ENCODE results near the gene NFASC.

Gene NFASC

DNA sequence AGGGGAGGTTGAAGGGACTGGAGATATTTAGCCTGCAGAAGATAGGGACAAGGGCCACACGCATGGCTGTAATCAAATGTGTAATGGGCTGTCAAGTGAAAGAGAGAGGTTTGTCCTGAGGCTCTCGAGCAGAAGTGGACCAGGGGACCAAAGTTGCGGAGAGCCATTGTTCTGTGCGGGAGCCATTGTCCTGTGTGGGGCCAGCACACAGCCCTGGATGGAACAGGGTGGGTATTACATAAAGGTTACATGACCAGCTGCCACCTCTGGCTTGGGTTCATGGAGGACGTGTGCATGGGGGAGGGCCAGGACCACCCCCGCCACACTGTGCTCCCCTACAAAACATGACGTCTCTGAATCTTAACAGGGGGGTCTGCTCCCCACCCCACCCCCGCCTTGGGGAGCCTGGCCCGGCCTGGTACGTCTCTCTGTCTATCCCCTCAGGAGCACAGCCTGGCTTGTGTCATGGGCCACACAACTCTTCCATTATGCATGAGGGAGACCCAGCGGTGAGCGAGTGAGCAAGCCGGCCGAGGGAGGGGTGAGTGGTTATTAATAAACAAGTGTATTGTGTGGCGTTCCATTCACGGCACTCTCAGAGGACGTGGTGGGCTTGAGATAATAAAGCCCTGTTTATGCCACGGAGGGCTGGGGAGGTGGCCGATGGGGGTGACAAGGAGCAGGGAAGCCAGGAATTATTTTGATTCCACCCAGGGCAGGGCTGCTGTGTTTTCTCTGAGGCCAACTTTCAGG is at the start of gene NFASC:
TSS of gene NFASC (plus strand) at position 703 of the 753 bp plus-strand sequence. CDS start 73,454 bp downstream, outside the sequence.
- DNase-seq: no peak

DNA sequence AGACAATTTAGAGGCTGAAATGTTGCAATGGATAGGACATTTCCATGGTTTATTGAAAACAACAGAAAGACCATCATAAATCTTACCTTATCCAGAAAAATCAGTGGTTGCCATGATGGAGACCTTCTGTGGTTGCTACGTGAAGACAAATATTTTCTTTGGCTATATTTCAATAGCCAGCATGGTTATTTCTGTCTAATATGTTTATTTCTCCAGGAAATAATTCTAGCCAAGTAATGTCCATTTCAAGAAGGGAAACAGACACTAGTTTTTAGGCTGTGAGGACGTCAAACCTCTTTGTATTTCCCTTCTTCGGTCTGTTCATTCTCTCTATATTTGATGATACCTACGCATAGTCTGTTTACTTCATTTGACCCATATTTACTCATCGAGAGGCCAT is 49.2 kb upstream of the NFASC start:
- no peak for DNase-seq

DNA sequence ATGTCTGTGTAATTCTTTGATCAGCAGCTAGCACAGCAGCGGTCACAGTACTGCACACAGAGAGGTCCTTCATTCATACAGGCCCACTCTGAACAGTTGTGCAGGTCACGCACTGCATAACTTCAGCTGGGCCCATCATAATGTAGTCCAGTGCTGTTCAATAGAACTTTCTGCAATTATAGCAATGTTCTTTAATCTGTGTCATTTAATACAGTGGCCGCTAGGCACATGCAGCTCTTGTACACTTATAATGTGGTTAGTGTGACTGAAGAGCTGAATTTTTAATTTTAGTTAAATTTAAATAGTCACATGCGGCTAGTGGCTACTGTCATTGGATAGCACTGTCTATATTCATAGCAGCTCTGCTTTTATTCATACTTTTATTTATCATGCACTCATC is 48.7 kb upstream of the NFASC start:
- no peak for DNase-seq

DNA sequence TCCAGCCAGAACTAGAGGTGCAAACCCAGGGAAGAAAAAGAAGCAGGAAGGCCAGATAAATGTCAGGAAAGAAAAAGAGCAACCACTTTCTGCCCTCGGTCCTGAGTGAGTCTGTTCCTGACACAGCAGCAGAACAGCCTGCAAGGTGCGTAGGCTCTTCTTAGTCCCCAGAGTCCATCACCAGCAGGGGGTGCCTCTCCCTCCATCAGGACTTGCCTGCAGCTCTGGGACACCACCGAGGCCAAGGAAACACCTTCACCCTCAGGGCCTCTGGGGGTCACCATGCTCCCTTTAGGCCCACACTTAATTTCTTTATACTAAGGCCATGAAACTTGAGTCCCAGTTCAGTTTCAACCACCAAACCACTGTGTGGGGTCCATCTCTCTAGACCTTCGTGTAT is 43.7 kb upstream of the NFASC start:
- DNase-seq: no peak

DNA sequence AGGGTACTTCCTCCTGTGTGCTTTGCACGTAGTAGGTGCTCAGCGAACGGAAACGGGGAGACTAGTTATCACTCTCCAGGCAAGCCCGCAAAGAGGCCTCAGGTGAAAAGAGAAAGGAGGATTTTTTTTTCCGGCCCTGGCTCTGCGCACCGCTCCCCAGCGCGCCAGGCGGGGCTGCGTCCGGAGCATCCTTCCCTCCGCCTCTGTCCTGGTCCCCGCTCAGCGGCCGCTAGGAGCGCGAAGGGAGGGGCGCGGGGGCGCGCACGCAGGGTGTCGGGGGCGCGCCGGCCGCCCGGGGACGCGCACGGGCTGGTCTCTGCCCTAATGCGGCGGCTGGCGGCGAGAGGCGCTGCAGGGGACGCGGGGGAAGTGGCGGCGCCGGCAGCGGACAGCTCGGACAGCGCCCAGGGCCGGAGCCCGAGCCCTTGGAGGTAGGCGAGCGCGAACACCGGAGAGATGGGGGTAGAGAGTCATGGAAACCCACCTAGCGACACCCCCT is 42.3 kb upstream of the NFASC start:
- no peak for DNase-seq

DNA sequence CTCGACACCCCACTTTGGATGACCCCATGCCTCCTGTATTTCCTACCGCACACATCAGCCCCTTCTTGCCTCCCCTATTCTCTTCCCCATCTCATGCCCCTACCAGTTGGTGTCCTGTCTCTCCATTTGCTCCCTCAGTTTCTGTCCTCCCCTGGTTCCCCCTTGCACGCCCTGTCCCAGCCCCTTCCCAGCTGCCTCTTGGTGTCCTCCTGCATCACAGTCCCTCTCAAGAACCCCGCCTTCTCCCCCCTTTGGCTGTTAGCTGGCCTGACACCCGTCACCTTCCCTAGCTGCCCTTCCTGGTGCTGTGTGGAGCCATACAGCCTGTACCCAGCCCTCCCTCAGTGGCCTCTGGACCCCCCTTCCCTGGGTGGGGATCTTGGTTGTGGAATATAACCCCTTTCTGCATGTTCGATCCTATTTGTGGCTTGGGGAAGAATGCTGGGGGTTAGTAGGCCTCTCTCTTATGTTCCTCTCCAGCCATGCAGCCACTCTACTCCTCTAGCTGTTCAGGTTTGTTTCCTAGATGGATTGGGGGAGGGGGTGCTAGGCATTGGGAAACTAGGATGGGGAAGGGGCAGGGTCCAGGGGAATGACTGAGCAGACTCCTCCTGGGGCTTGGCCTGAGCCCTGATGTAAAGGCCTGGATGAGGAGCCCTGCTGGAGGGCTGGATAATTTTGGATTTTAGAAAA is 41.4 kb upstream of the NFASC start:
- DNase-seq: no peak

DNA sequence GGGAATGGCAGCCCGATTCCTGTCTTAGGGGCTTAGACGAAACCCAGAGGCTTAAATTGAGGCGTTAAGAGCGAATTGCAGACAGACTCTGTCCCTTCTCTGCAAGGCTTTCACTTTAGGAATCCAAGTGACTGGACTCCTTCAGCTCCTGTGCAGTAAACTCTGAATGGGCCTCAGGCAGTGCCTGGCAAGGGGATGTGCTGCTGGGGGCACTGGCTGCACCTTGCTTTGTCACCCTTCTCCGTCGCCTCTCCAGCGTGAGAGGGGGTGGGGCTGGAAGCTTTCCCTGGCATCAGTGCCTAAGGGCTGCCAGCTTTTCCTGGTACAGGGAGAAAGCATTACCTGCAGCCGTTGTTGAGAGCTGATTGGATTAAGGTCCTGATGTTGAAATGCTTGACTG is 39.9 kb upstream of the NFASC start:
- DNase-seq: no peak

DNA sequence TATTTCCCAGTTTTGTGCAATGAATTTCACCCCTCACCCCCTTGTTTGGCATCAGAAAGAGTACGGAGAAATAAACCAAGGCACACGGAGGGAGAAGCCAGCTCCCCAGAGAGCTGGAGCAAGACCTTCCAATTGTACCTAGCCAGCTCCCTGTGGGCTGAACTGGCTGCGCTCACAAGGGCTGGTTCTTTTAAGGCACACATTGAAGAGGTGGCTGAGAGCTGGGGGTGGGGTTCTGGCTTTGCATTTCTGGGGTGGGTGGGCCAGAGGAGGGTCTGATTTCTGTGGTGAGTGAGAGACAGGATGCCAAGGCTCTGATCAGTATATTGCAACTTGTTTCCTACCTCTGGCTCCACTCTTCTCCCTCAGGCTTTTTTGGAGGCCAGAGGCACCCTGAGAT is 39.5 kb upstream of the NFASC start:
- DNase-seq: no peak

DNA sequence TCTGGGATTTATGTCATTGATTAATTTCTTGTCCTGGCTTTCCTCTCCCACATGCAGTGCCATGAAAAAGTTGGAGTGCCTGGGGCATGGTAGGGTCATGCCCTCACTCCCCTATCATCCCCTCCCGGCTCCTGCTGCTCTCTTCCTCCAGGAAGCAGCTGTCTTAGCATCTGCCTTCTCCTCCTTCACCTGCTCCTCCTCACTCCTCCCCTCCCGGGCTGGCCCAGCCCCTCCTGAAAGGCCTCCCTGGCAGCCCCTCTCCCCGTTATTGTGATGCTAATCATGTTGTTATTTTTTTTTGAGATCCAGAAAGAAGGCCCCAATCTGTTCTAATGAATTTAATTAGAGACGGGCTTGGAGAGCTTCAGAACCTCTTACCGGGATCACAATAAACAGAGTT is 36.3 kb upstream of the NFASC start:
- no peak for DNase-seq

DNA sequence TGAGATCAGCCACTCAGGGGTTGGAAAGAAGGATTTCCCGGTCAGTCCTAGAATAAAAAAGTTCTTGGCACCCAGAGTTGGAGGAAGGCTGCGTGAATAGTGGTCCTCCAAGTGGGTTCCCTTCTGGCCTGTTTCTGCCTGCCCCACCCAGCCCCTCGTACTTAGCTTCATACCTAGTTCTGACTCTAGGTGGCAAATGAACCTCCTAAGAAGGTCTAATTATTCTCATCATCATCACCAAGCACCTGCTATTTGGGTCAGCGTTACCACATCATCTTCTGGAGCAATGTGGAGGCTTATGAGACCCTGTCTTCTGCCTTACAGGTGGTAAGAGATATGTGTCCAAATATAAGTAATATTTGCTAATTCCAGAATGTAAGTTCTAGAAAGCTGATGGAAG is 35.9 kb upstream of the NFASC start:
- no peak for DNase-seq

DNA sequence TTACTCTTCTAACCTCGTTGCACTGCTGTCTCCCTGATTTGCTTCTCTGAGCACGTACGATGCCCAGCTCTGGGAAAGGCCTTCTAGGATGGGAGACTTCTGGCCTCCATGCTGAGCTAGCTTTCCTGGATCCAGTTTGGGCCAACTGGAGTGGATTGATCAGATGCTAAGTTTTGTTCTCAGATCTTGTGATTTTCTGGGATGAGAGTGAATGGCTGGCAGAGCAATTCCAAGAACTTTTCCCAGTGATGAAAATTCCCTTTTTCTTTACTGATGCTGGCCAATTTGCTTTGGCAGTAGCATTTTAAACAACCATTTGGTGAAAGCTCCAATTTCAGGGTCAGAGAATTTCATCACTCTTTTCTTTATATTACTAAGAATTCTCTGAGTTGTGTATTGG is 34.9 kb upstream of the NFASC start:
- no peak for DNase-seq

DNA sequence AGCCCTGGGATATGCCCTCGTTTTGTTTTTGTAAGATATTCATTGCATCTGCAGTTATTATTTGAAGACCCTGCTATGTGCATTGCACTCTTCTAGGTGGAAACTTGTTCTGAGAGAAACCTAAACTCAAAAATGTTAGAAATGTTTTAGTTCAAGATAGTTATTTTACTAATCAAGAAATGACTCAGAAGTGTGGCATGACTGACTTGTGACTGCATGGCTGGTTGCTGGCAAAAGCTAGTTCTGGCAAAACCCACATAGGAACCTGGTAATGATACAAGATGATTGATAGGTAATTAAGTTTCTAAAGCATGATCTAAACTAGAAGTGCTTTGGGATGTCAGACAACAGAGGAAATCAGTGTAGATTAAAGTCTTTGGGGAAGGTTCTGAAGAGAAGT is 33.8 kb upstream of the NFASC start:
- no peak for DNase-seq

DNA sequence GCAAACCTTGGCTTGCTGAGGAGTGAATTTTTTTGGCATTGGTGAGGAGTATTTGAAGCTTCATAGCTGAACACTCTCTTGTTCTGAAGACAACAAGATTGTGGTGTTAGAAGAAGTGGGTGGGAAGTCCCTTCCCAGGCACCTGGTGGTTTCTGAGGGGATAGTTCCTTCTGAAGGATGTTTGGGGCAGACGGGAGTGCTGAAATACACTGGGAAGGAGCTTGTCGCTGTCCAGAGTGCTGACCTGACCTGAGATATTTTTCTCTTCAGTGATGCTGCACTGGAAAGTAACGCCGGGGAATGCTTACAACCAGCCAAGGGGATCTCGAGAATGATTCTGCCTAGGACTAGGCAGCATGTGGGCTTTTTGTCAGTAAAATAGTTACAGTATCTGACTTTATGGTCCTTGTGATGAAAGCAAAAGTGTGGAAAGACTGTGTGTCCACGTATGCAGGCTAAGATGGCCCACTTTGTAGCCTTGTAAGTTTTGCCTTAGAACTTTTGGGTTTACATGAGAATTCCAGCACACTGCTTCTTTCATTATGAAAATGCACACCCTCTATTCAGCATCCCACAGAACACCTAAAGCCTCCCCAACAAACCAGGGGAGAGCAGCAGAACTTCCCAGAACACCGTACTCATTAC is 33.1 kb upstream of the NFASC start:
- DNase-seq: no peak

DNA sequence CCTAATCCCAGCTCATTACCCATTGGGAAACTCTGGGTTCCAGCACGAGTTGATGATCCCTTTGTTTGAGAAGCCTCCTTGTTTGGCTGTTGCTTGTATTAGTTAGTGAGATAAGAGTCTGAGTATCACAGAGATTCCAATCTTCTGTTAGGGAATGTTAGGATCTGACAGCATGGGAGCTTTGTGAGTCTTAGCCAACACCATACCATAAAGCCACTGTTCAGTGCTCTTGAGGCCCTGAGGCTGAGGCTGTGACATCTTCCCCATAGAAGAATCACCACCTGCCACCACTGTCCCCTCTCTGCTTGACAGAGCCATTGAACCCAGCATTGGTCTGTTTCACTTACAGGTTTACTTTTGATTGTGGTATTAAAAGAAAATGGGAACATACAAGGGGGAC is 29.3 kb upstream of the NFASC start:
- no peak for DNase-seq

DNA sequence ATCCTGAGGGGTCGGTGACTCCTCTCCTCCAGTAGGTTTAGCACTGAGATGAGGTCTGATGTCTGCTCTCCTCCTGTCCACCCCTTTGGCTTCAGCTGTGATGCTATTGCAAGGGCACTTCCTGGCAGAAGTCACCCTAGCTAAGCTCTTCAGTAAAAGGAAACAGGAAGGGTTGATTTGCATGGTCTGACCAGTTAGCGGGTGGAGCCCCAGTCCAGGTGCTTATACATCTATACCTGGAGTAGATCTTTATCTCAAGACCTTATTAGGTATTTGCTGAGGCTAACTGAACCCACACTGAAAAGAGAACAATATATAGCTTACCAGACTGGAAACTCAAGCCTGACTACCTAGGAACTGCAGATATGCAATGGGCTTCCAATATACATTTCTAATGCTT is 28.9 kb upstream of the NFASC start:
- no peak for DNase-seq

DNA sequence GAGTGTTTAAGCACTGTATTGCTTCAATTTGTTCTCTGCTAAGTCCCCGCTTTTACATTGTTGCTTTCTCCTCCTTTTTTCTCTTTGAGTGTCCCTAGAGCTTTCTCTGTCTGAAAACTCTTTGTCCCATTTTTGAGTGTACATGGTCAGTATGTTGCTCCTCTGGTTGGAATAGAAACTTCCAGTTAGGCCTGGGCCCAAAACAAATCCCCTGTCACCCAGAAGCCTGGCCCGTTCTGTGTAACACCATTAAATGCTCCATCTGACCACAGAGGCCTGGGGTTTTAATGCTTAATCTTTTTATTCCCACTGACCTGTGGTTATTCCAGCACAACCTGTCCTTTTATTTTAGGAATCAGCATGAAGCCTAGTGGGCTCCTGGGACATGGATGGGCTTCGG is 28.3 kb upstream of the NFASC start:
- no peak for DNase-seq

DNA sequence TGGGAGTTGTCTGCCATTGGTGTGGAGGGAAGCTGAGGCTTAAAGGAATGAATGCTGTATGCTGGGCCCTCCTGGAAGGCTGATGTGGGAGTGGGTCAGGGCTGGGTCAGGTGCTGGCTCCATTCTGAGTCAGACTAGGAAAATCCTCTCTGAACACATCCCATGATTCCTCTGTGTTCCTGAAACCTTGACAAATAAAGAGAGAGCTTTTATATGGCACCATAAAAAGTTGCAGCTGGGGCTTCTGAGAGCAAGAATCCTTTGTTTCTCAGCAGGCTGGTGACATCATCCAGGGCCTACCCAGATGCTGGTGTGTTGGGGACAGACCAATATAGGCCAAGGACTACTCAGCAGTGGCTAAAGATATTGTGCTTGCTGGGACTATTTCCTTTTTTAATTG is 27.8 kb upstream of the NFASC start:
- no peak for DNase-seq

DNA sequence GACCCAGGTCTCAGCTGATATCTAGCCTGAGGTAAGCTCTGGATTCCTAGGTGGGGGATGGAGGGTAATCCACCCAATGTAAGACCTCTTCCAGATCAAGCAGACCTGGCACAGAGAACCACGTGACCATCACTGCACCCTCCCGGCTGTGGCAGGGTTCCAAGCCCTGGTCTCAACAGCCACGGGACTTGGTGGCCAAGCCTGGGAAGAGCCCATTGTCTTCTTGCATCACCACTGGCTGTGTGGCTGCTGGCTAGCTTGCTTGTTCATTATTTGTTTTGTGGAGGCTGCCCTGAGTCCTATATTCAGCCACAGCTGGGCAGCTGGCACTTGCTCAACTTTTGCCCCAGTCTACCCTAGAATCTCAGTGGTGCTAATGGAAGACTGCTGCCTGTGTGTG is 24.1 kb upstream of the NFASC start:
- DNase-seq: no peak

DNA sequence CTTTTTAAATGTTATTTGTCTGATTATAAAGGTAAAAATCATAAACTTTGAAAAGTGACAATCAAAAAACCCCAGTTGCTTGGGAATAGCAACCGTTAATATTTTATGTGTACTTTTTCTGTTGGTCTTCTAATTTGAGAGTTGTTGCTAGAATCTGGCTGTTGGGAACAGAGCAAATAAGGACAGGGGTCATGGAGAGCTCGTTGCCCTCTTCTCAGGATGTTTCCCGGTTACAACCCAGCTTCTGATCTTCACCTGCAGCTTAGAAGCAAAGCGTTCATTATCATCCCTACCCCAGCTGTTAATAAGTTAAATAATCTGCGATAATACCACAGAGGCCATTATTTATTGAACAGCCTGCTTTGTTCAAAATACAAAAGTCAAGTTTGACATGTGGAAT is 22.1 kb upstream of the NFASC start:
- no peak for DNase-seq

DNA sequence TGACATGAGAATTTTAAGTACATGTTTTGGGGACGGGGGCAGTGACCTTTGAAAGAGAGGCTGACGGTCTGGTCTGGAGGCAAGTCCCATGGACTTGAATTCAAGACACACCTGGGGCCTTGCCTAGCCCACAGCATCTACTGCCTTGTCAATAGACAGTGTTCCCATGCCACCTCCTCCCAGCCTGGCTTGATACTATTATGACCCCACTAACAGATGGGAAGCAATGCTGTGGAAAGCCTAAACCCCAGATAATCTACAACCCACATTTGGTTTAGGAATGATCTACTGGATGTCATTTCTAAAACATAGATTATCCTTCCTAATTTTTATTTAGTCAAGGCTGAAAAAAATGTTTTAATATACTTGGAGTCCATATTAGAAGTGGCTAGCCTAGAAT is 17.8 kb upstream of the NFASC start:
- no peak for DNase-seq

DNA sequence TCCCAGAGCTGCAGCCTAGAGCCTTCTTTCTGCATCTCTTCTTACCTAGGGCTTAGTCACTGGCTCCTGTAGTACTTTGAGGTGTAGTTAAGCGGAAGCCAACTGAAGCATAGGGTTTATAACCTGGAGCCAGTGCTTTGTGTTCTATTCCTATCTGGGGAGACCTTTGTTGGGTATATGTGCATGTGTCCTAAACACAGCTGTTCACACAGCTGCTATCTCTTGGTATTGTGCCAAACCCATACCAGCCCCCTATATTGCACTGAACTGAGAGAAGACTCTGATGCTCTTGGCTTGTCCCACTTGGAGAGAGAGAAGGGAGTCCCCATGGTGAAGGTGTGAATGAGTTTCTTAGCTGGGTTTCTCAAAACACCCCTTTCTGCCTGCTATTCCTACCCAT is 17.2 kb upstream of the NFASC start:
- DNase-seq: no peak

DNA sequence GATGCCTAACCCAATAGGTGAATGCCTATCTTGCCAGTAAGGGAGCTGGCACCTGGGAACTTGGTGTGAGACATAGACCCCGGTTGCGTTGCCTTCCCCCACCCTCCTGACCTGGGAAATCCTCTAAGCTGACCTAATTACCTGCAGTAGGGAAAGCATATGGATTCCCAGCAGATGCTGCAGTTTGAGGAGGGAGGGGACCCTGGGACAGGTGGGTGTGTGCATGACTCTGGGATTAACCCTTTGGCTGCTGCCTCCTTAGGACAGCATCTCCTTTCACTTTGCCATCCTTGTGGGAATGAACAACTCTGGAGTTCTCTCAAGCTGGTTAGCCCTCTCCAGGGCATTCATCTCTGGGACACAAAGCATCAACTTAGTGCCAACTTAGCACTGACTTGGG is 16.4 kb upstream of the NFASC start:
- no peak for DNase-seq

DNA sequence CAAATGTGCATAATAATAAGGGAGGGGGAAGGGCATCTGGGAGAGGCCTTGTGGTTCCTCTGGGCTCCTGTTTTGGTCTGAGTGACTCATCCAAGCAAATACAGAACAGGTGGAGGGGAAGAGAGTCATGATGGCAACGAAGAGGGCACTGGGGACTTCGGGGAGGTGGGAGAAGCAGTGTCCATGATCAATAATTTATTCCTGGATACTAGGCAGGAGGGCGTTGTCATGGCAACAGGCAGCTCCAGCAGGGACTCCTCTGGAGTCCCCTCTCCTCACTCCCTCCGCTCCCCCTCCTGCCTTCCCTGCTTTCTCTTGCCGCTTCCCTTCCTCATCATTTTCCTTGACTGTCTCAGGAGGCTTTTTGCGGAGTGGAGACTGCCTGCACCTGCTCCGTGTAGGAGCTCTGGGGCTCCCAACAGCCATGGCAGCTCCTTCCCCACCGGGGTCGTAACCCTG is 12.3 kb upstream of the NFASC start:
- no peak for DNase-seq

DNA sequence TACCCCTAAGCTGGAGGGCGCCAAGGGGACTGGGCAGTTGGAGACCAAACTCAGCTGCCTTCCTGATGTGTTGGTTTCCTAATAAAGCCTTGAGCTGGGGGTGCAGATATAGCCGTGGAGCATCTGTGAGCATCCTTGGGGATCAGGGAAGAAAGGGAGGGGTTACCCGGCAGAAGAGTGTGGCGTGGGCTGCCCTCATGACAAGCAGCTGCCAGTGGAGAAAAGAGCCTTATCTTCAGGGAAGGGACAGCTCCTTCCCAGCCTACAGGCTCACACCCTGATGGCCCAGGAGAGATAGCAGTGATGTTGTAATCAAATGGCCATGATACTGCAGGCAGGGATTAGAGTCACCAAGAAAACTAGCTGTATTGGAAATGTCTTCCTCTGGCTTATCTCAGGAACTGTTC is 10.8 kb upstream of the NFASC start:
- DNase-seq: no peak
